GM21447 (cell line): ENCODE results near the gene EEF1AKMT4.

Source experiments
- ATAC-seq: cut with Tn5 transposase; IDR thresholded peaks from one replicate; pipeline ENCODE4 v1.9.1; 2021; ENCODE audit not compliant: unreplicated experiment

EEF1AKMT4 gene

GRCh38 chr3:184235381-184236032 is 14.0 kb upstream of the EEF1AKMT4 start:
- no peak for ATAC-seq

GRCh38 chr3:184236033-184236410 is 13.4 kb upstream of the EEF1AKMT4 start:
- ATAC-seq, result no peak

- ATAC-seq, result no peak
Observed at GRCh38 chr3:184236636-184237035, 12.8 kb upstream of the EEF1AKMT4 start.

- ATAC-seq, result no peak
Observed at GRCh38 chr3:184237211-184237610, 12.3 kb upstream of the EEF1AKMT4 start.

- no peak for ATAC-seq
Observed at GRCh38 chr3:184237807-184238206, 11.7 kb upstream of the EEF1AKMT4 start.

- no peak for ATAC-seq
Observed at GRCh38 chr3:184238246-184238818, 11.1 kb upstream of the EEF1AKMT4 start.

- no peak for ATAC-seq
Observed at GRCh38 chr3:184239221-184239620, 10.3 kb upstream of the EEF1AKMT4 start.

GRCh38 chr3:184239708-184240107 is 9.8 kb upstream of the EEF1AKMT4 start:
- ATAC-seq, result no peak

GRCh38 chr3:184240384-184241140 is 8.9 kb upstream of the EEF1AKMT4 start:
- no peak for ATAC-seq

- no peak for ATAC-seq
Observed at GRCh38 chr3:184241141-184241446, 8.4 kb upstream of the EEF1AKMT4 start.

- ATAC-seq, result no peak
Observed at GRCh38 chr3:184241447-184242296, 7.8 kb upstream of the EEF1AKMT4 start.

- no peak for ATAC-seq
Observed at GRCh38 chr3:184242297-184242685, 7.2 kb upstream of the EEF1AKMT4 start.

- peak; percentile 46 for ATAC-seq
Observed at GRCh38 chr3:184248454-184249411, 739 bp upstream of the EEF1AKMT4 start, which contains the start of gene ALG3. Gene ALG3, minus strand, starts transcription at chr3:184248962. Its CDS starts 22 bp downstream, at chr3:184248940.

GRCh38 chr3:184250167-184250828 is 826 bp downstream of the EEF1AKMT4 start:
- ATAC-seq, result peak; percentile 77

GRCh38 chr3:184255291-184256039 is 6.0 kb downstream of the EEF1AKMT4 start:
- ATAC-seq, result no peak

- no peak for ATAC-seq
Observed at GRCh38 chr3:184257083-184257915, 7.8 kb downstream of the EEF1AKMT4 start.

GRCh38 chr3:184258926-184259325 is 9.5 kb downstream of the EEF1AKMT4 start:
- ATAC-seq, result no peak

- no peak for ATAC-seq
Observed at GRCh38 chr3:184259396-184259877, 10.0 kb downstream of the EEF1AKMT4 start.
